ENCODE measurements around the gene AIFM2.

The AIFM2 gene

GRCh38 chr10:70135046-70135445 is 2.4 kb upstream of the AIFM2 start:
- Histone ChIP-seq H3K9me3 (ENCODE audit: severe bottlenecking) (no peaks in the 10 kb centered on the region), H3K36me3 (no peaks in the 10 kb centered on the region), H3K27me3 (ENCODE audit: insufficient read depth, low read depth, severe bottlenecking) (no peaks in the 10 kb centered on the region), H3K27ac (no peak overlapping the region), H3K4me3 (ENCODE audit: low read depth, low read length) (no peak overlapping the region)
- DNase-seq, result no peak
- TF ChIP-seq CTCF (IDR thresholded peaks at IDR 0.05; ENCODE audit: low read depth, low read length), result no peak

- H3K9me3 ChIP-seq (ENCODE audit: severe bottlenecking), result no peaks in the 10 kb centered on the region
- H3K27ac ChIP-seq, result no peak overlapping the region
- H3K4me3 ChIP-seq (ENCODE audit: low read depth, low read length), result peak overlapping the region; percentile 81; the same call in 1 of the 2 replicates
- H3K27me3 ChIP-seq (ENCODE audit: insufficient read depth, low read depth, severe bottlenecking), result no peaks in the 10 kb centered on the region
- no peak for TF ChIP-seq CTCF (IDR thresholded peaks at IDR 0.05; ENCODE audit: low read depth, low read length)
- no peak for DNase-seq
- H3K36me3 ChIP-seq, result no peaks in the 10 kb centered on the region; the same call in 1 of the 2 replicates
Measured at GRCh38 chr10:70131560-70131937, 1.1 kb downstream of the AIFM2 start.

GRCh38 chr10:70130878-70131559 is 1.6 kb downstream of the AIFM2 start:
- Histone ChIP-seq H3K36me3 (no peaks in the 10 kb centered on the region; the same call in 1 of the 2 replicates), H3K27ac (no peak overlapping the region), H3K27me3 (ENCODE audit: insufficient read depth, low read depth, severe bottlenecking) (no peaks in the 10 kb centered on the region), H3K9me3 (ENCODE audit: severe bottlenecking) (no peaks in the 10 kb centered on the region), H3K4me3 (ENCODE audit: low read depth, low read length) (no peak overlapping the region)
- DNase-seq, result no peak
- TF ChIP-seq CTCF (IDR thresholded peaks at IDR 0.05; ENCODE audit: low read depth, low read length), result no peak

GRCh38 chr10:70126700-70127395 is 5.8 kb downstream of the AIFM2 start:
- DNase-seq, result no peak
- Histone ChIP-seq H3K27ac (no peak overlapping the region), H3K4me3 (ENCODE audit: low read depth, low read length) (no peak overlapping the region), H3K27me3 (ENCODE audit: insufficient read depth, low read depth, severe bottlenecking) (no peaks in the 10 kb centered on the region), H3K9me3 (ENCODE audit: severe bottlenecking) (no peaks in the 10 kb centered on the region), H3K36me3 (no peaks in the 10 kb centered on the region; the same call in none of the 2 replicates)
- no peak for TF ChIP-seq CTCF (IDR thresholded peaks at IDR 0.05; ENCODE audit: low read depth, low read length)

GRCh38 chr10:70125918-70126552 is 6.6 kb downstream of the AIFM2 start:
- H3K9me3 ChIP-seq (ENCODE audit: severe bottlenecking), result no peaks in the 10 kb centered on the region
- H3K27me3 ChIP-seq (ENCODE audit: insufficient read depth, low read depth, severe bottlenecking), result no peaks in the 10 kb centered on the region
- DNase-seq, result no peak
- H3K27ac ChIP-seq, result no peak overlapping the region
- no peaks in the 10 kb centered on the region; the same call in none of the 2 replicates for H3K36me3 ChIP-seq
- no peak overlapping the region for H3K4me3 ChIP-seq (ENCODE audit: low read depth, low read length)
- TF ChIP-seq CTCF (IDR thresholded peaks at IDR 0.05; ENCODE audit: low read depth, low read length), result no peak

Data from WERI-Rb-1 (cell line).